Measurements from ENCODE around the gene NR3C2.

The NR3C2 gene

GRCh38 chr4:148265627-148266026, 176.6 kb downstream of the NR3C2 start:
- DNase-seq (ENCODE audit: low read depth in 2 of 2) = no peak

GRCh38 chr4:148263802-148264201, 178.4 kb downstream of the NR3C2 start:
- DNase-seq (ENCODE audit: low read depth in 2 of 2) = no peak

GRCh38 chr4:148263127-148263526, 179.1 kb downstream of the NR3C2 start:
- DNase-seq (ENCODE audit: low read depth in 2 of 2) = no peak

GRCh38 chr4:148261848-148262247, 180.4 kb downstream of the NR3C2 start:
- DNase-seq (ENCODE audit: low read depth in 2 of 2) = no peak

- DNase-seq (ENCODE audit: low read depth in 2 of 2) = no peak
These were observed 182.4 kb downstream of the NR3C2 start for GRCh38 chr4:148259841-148260240.

- DNase-seq (ENCODE audit: low read depth in 2 of 2) = no peak
These were observed 183.7 kb downstream of the NR3C2 start for GRCh38 chr4:148258535-148258934.

- no peak for DNase-seq (ENCODE audit: low read depth in 2 of 2)
These were observed 186.9 kb downstream of the NR3C2 start for GRCh38 chr4:148255344-148255720.

GRCh38 chr4:148254621-148255343, 187.4 kb downstream of the NR3C2 start:
- no peak for DNase-seq (ENCODE audit: low read depth in 2 of 2)

GRCh38 chr4:148253768-148254167, 188.4 kb downstream of the NR3C2 start:
- DNase-seq (ENCODE audit: low read depth in 2 of 2) = no peak

GRCh38 chr4:148248824-148249223, 193.4 kb downstream of the NR3C2 start:
- no peak for DNase-seq (ENCODE audit: low read depth in 2 of 2)

GRCh38 chr4:148245015-148245414, 197.2 kb downstream of the NR3C2 start:
- no peak for DNase-seq (ENCODE audit: low read depth in 2 of 2)

- DNase-seq (ENCODE audit: low read depth in 2 of 2) = no peak
These were observed 198.4 kb downstream of the NR3C2 start for GRCh38 chr4:148243837-148244236.

- no peak for DNase-seq (ENCODE audit: low read depth in 2 of 2)
These were observed 202.0 kb downstream of the NR3C2 start for GRCh38 chr4:148240241-148240640.

- no peak for DNase-seq (ENCODE audit: low read depth in 2 of 2)
These were observed 202.7 kb downstream of the NR3C2 start for GRCh38 chr4:148239494-148239985.

- DNase-seq (ENCODE audit: low read depth in 2 of 2) = no peak
These were observed 203.3 kb downstream of the NR3C2 start for GRCh38 chr4:148238811-148239493.

- DNase-seq (ENCODE audit: low read depth in 2 of 2) = no peak
These were observed 204.1 kb downstream of the NR3C2 start for GRCh38 chr4:148238086-148238485.

GRCh38 chr4:148235809-148236208, 206.4 kb downstream of the NR3C2 start:
- no peak for DNase-seq (ENCODE audit: low read depth in 2 of 2)

GRCh38 chr4:148229798-148230197, 212.4 kb downstream of the NR3C2 start:
- DNase-seq (ENCODE audit: low read depth in 2 of 2) = no peak

GRCh38 chr4:148229028-148229427, 213.2 kb downstream of the NR3C2 start:
- no peak for DNase-seq (ENCODE audit: low read depth in 2 of 2)

GRCh38 chr4:148227147-148227546, 215.1 kb downstream of the NR3C2 start:
- DNase-seq (ENCODE audit: low read depth in 2 of 2) = no peak

- DNase-seq (ENCODE audit: low read depth in 2 of 2) = no peak
These were observed 215.9 kb downstream of the NR3C2 start for GRCh38 chr4:148226341-148226740.

- DNase-seq (ENCODE audit: low read depth in 2 of 2) = no peak
These were observed 216.6 kb downstream of the NR3C2 start for GRCh38 chr4:148225639-148226038.

- DNase-seq (ENCODE audit: low read depth in 2 of 2) = no peak
These were observed 217.7 kb downstream of the NR3C2 start for GRCh38 chr4:148224476-148224875.
